HG02884 (cell line): ENCODE results near the gene CDC42BPA.
"Not testable (repeated sequence)": the region's sequence is repeated elsewhere in the genome, so short reads cannot be mapped to it uniquely, and the experiment has no call there.

ENCODE experiments used
- ATAC-seq: cut with Tn5 transposase; IDR thresholded peaks from one replicate; pipeline ENCODE4 v1.9.1; 2021; ENCODE audit warnings: mild to moderate bottlenecking, moderate library complexity; ENCODE audit not compliant: unreplicated experiment

Gene CDC42BPA

GRCh38 chr1:227003165-227003564, 315.1 kb downstream of the CDC42BPA start:
- ATAC-seq: no peak

- ATAC-seq: no peak
These were observed 315.7 kb downstream of the CDC42BPA start for GRCh38 chr1:227002531-227003049.

DNA sequence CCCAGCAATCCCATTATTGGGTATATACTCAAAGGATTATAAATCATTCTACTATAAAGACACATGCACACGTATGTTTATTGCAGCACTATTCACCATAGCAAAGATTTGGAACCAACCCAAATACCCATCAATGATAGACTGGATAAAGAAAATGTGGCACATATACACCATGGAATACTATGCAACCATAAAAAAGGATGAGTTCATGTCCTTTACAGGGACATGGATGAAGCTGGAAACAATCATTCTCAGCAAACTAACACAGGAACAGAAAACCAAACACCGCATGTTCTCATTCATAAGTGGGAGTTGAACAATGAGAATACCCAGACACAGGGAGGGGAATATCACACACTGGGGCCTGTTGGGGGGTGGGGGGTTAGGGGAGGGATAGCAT, 318.7 kb downstream of the CDC42BPA start:
- ATAC-seq: not testable (repeated sequence)

DNA sequence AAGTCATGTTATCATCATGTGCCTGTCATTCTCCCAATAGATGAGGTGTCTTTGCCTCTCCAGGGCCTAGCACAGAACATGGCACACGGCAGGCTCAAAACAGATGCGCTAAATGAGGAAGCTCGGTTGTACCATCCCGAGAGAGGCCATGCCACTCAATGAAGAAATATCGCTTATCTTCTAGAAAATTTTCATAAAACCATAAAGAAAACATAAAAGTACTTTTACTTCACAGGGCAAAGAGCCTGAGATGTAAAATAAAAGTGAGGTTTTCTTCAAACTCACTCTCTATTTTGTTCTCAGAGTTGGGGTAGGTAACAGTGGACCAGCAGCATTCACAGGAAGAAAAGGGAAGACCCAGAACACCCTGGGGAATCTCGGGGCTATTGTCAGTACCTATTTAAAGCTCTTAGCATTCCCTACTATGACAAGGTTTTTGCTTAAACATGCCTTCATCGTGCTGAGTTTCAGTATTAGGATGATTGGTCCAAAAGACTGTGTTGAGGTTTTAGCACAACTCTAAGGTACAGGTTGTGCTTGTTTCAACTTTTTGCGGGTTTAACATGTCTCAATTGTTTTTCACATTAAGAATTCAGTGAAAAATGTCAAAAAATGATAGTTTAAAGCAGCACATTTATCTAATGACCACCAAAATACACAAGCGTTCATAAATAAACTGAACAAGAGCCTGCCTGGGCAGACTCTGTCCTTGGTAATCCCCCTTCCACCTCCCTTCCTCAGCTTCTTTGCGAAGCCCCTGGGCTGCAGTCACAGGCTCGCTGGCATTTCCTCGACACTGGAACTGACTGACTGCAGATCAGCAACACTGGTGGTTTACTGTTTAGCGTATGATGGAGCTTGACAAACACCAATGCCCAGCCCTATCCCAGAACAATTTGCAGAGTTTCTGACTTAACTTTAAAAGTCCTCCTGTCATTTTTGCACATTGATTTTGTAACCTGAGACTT, 322.6 kb downstream of the CDC42BPA start:
- peak; percentile 98 for ATAC-seq

GRCh38 chr1:226994586-226995364, 323.5 kb downstream of the CDC42BPA start:
- ATAC-seq: no peak

- no peak for ATAC-seq
These were observed 324.3 kb downstream of the CDC42BPA start for GRCh38 chr1:226993814-226994585.

DNA sequence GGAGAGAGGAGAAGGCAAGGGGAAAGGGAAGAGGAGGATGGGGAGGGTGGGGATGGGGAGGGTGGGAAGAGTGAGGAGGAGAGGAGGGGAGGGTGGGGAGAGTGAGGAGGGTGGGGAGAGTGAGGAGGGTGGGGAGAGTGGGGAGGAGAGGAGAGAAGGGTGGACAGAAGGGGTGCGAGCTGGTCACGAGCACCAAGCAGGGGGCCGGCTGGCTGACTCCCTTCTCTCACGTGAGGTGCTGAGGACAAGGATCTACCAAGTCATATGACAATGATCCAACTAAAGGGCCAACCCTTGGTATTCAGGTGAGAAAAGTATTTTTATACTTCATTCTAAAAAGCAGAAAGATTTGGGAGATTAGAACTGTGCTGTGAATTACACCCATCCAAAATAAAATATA, 326.4 kb downstream of the CDC42BPA start:
- ATAC-seq: no peak

GRCh38 chr1:226990133-226990716, 328.1 kb downstream of the CDC42BPA start:
- peak; percentile 89 for ATAC-seq

DNA sequence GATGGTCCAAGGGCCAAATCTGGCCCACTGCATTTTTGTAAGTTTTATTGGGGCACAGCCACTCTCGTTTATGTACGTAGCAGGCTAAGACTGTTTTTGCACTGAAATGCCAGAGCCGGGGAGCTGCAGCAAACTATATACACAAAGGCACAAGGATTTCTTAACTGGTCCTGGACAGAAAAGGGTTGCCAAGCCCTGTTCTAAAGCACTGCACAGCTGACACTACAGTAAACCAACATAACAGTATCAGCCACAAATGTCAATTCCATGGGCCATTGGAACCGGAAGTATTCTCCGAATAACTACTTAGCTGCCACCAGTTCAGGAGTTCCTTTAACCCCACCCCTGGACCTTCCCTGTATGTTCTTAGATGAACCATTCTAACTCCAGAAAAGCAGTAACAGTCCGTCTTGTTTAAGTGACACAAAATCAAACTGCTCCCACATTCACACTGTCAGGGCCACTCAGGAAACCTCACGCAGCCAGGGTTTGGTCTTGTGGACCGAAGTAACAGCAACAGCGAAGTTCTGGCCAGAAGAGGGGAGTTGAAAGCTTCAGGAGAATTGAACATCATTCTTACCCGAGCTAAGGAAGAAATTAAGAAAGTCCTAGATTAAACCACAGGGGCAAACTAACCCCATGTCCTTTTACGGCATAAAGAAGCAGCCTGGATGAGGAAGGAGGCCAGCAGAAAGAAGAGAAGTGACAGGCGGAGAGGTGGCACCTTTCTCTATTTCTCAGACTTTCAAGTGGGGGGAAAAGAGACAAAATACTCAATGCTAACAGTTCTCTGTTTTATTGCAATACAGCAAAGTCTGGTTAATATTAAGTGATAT, 329.0 kb downstream of the CDC42BPA start:
- ATAC-seq: no peak

GRCh38 chr1:226988334-226988666, 330.0 kb downstream of the CDC42BPA start:
- no peak for ATAC-seq

DNA sequence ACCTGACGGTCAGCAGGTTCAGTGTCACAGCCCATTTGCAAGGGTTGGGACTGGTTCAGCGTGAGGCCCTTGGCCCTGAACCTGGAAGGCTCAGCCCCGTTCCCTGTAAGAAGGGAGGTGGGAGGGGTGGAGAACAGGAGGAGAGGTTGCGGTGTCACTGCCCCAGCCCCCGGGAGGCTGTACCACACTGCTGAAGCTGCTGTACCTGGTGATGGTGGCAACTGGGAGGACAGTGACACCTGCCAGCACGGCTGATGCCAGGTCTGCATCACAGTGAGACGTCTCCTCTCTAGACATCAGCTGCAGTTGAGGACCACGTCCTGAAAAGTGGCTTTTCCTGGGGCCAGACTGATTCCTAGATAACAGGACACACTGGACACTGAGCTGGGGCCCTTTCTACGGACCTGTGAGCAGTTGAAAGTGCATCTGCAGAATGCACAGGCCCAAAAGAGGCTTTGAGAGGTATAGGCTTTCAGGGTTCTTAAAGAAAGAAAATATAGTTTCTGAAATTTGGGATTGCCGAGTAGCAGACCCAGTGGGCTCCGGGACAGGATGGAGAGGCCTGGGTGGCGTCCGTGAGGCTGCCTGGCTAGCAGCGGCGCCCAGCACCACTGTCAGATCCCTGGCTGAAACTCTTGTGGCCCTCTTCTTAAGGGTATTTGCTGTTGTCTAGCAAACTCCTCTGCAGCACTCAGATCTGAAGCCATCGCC, 330.5 kb downstream of the CDC42BPA start:
- no peak for ATAC-seq

DNA sequence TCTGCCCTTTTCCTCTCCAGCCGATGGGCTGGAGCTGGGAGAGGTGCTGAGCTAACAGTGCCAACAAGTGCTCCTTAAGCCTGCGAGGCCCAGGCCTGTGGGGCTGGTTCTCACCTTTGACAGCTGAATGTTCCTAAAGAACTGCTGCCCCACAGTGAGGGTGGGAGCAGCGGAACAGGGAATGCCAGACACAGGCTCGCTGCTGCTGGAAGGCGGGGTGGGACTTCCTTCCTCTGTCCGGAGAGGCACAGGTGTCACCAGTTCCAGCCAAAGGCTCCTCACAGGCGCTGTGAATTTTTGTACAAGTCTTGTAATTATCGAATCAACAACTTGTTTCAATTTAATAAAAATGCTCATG, 331.1 kb downstream of the CDC42BPA start:
- ATAC-seq: no peak

- no peak for ATAC-seq
These were observed 331.7 kb downstream of the CDC42BPA start for GRCh38 chr1:226986496-226987178.

DNA sequence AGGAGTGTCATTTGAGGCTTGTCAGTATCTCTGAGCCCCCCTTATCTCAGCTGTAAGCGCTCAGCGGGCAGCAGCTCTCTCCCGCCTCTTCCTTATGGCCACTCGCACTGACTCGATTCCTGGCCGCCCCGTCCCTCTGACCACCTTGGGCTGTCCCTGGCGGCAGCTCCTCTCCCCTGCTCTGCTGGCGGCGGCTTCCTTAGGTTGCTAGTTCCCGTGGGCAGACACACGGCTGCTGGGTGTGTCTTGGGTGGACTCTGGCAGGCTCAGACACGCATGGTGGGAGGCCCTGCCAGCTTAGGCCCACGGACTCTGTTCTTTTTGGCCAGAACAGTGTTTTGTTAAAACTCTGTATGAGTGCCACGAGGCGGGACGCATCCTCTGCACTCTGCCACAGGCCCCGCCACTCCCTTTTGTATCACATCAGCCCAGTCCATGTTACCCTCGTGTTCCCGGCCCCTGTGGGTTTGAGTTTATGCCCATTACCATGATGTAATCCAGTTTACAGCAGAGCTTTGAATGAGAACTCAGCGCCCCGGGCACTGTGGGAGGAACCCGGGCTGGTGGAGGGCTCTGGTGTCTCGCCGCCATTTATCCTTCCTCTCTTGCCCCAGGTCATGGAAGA, 332.3 kb downstream of the CDC42BPA start:
- no peak for ATAC-seq

GRCh38 chr1:226985239-226985838, 333.0 kb downstream of the CDC42BPA start:
- no peak for ATAC-seq

GRCh38 chr1:226984521-226985238, 333.6 kb downstream of the CDC42BPA start:
- ATAC-seq: no peak

- ATAC-seq: no peak
These were observed 334.3 kb downstream of the CDC42BPA start for GRCh38 chr1:226983992-226984364.
